Left forelimb (tissue), 1 donor: Measurements from ENCODE around the gene FNDC10.
A peak's percentile ranks its signal among the peaks of the same experiment; 100 is the strongest.

Experiments
- DNase-seq: peaks from one replicate; pipeline ENCODE4 v3.0.0-alpha.2; 2018; ENCODE audit warnings: low spot score

Gene FNDC10

GRCh38 chr1:1627829-1628753 lies 28.2 kb upstream of the FNDC10 start:
- DNase-seq, result peak; percentile 70

- DNase-seq, result peak; percentile 63
These were observed 27.4 kb upstream of the FNDC10 start for GRCh38 chr1:1627261-1627828.

GRCh38 chr1:1626207-1627141 lies 26.5 kb upstream of the FNDC10 start:
- DNase-seq, result peak; percentile 65

GRCh38 chr1:1625824-1626206 lies 25.9 kb upstream of the FNDC10 start:
- no peak for DNase-seq

- DNase-seq, result no peak
These were observed 25.5 kb upstream of the FNDC10 start for GRCh38 chr1:1625404-1625775.

- DNase-seq, result no peak
These were observed 24.8 kb upstream of the FNDC10 start for GRCh38 chr1:1624443-1625403.

GRCh38 chr1:1623631-1624442 lies 23.9 kb upstream of the FNDC10 start:
- DNase-seq, result no peak

GRCh38 chr1:1623181-1623630 lies 23.3 kb upstream of the FNDC10 start:
- DNase-seq, result no peak

GRCh38 chr1:1622788-1623094 lies 22.8 kb upstream of the FNDC10 start:
- no peak for DNase-seq

GRCh38 chr1:1622010-1622787 lies 22.3 kb upstream of the FNDC10 start:
- no peak for DNase-seq

GRCh38 chr1:1621173-1622009 lies 21.5 kb upstream of the FNDC10 start:
- DNase-seq, result no peak

GRCh38 chr1:1620433-1621139 lies 20.7 kb upstream of the FNDC10 start:
- DNase-seq, result no peak

GRCh38 chr1:1619917-1620361 lies 20.0 kb upstream of the FNDC10 start:
- DNase-seq, result no peak

GRCh38 chr1:1618396-1619068 lies 18.6 kb upstream of the FNDC10 start:
- DNase-seq, result no peak

GRCh38 chr1:1617925-1618324 lies 18.0 kb upstream of the FNDC10 start:
- DNase-seq, result no peak

GRCh38 chr1:1617516-1617915 lies 17.6 kb upstream of the FNDC10 start:
- no peak for DNase-seq

GRCh38 chr1:1616838-1617237 lies 16.9 kb upstream of the FNDC10 start:
- DNase-seq, result no peak
